ENCODE results near the gene S100A7. TPM values are rescaled to one million over a fixed set of nuclear protein-coding genes. Genes with fewer than 3 reads are reported as not detected.

Gene S100A7
- polyA plus RNA-seq, 1 donor from 2014 or later: not detected

DNA sequence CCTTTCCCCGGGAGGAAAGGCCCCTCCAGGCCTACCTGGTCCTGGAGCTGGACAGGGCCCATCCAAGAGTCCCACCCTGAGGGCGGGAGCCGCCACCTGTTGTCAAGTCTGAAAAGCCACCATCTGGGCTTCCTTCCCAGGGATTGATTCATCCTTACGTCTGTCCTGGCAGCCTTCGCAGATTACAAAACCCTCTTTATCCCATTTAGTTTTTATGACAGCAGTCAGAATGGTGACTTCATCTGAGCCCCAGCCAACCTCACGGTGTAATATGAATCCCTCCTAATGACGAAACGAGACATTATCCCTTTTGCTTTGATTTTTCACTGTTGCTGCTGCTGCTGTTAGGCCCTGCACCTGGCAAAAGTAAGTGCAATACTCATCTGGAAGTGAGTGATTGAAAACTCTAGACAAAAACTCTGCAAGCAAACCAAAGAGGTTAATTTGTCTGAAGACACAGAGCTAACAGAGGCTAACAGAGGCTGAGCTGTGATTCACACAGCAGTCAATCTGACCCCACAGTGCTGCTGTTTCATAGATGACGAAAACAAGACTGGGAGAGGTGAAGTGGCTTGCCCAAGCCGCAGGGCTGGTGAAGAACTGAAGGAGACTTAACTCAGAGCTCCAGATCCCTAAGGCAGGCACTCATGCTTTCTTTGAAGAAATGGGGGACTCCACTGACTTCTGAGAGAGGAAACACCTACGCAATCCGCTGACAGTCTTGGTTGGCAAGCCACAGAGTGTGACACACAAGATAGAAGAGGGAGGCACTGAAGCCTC lies 30.0 kb upstream of the S100A7 start:
- Histone ChIP-seq H3K27me3 (ENCODE audit: insufficient read depth, low read depth, low read length) (no peaks in the 10 kb centered on the region), H3K36me3 (ENCODE audit: insufficient read depth, low read length) (no peaks in the 10 kb centered on the region), H3K9me2 (ENCODE audit: insufficient read depth, low read length) (no peaks in the 10 kb centered on the region), H3F3A (ENCODE audit: insufficient read depth, low read length, poor library complexity, severe bottlenecking) (no peaks in the 10 kb centered on the region), H3K79me2 (replicated peaks; ENCODE audit: insufficient read depth, low read length) (no peaks in the 10 kb centered on the region), H3K9ac (ENCODE audit: low read length) (no peak overlapping the region), H3K9me3 (ENCODE audit: low read length) (no peaks in the 10 kb centered on the region), H3K4me3 (ENCODE audit: low read length) (no peak overlapping the region), H2AFZ (ENCODE audit: low read depth, low read length) (no peak overlapping the region), H3K27ac (ENCODE audit: low read length) (no peak overlapping the region), H4K20me1 (ENCODE audit: insufficient read depth) (no peaks in the 10 kb centered on the region), H3K4me2 (ENCODE audit: low read length) (no peak overlapping the region)
- TF ChIP-seq RAD21 (conservative IDR thresholded peaks at IDR 0.05) (no peak), TAF1 (IDR thresholded peaks at IDR 0.05; ENCODE audit: low read depth) (no peak), EP300 (conservative IDR thresholded peaks at IDR 0.05; ENCODE audit: poor library complexity, severe bottlenecking) (no peak), POLR2AphosphoS5 (IDR thresholded peaks at IDR 0.05) (no peak), SMC3 (conservative IDR thresholded peaks at IDR 0.05; ENCODE audit: poor library complexity) (no peak)
- TF ChIP-seq, protein P1, sequence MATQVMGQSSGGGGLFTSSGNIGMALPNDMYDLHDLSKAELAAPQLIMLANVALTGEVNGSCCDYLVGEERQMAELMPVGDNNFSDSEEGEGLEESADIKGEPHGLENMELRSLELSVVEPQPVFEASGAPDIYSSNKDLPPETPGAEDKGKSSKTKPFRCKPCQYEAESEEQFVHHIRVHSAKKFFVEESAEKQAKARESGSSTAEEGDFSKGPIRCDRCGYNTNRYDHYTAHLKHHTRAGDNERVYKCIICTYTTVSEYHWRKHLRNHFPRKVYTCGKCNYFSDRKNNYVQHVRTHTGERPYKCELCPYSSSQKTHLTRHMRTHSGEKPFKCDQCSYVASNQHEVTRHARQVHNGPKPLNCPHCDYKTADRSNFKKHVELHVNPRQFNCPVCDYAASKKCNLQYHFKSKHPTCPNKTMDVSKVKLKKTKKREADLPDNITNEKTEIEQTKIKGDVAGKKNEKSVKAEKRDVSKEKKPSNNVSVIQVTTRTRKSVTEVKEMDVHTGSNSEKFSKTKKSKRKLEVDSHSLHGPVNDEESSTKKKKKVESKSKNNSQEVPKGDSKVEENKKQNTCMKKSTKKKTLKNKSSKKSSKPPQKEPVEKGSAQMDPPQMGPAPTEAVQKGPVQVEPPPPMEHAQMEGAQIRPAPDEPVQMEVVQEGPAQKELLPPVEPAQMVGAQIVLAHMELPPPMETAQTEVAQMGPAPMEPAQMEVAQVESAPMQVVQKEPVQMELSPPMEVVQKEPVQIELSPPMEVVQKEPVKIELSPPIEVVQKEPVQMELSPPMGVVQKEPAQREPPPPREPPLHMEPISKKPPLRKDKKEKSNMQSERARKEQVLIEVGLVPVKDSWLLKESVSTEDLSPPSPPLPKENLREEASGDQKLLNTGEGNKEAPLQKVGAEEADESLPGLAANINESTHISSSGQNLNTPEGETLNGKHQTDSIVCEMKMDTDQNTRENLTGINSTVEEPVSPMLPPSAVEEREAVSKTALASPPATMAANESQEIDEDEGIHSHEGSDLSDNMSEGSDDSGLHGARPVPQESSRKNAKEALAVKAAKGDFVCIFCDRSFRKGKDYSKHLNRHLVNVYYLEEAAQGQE (IDR thresholded peaks at IDR 0.05; ENCODE audit: borderline replicate concordance): no peak

DNA sequence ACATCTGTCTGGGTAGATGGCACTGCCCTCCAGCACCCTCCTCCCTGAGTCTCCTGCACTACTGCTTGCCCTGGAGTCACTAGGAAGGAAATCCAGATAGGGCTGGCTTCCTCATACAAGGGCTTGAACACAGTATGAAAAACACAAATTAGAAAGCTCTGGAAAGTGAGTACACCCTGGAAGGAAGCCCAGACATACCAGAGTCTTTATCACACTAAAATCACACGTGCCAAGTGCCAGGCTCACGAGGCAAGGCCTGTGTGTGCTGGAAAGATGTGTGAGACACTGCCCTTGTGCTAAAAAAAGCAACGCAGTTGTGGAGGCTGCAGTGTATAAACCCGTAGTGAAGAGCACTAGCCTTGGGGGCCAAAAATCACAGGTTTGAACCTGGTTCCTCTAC lies 28.3 kb upstream of the S100A7 start:
- no peak overlapping the region for H3K27ac ChIP-seq (ENCODE audit: low read length)
- H4K20me1 ChIP-seq (ENCODE audit: insufficient read depth): no peaks in the 10 kb centered on the region
- H3K27me3 ChIP-seq (ENCODE audit: insufficient read depth, low read depth, low read length): no peaks in the 10 kb centered on the region
- no peaks in the 10 kb centered on the region for H3K36me3 ChIP-seq (ENCODE audit: insufficient read depth, low read length)
- H3F3A ChIP-seq (ENCODE audit: insufficient read depth, low read length, poor library complexity, severe bottlenecking): no peaks in the 10 kb centered on the region
- no peaks in the 10 kb centered on the region for H3K9me2 ChIP-seq (ENCODE audit: insufficient read depth, low read length)
- no peak overlapping the region for H2AFZ ChIP-seq (ENCODE audit: low read depth, low read length)
- no peak overlapping the region for H3K9ac ChIP-seq (ENCODE audit: low read length)
- no peak overlapping the region for H3K4me3 ChIP-seq (ENCODE audit: low read length)
- no peaks in the 10 kb centered on the region for H3K79me2 ChIP-seq (replicated peaks; ENCODE audit: insufficient read depth, low read length)
- no peak overlapping the region for H3K4me2 ChIP-seq (ENCODE audit: low read length)
- TF ChIP-seq TAF1 (IDR thresholded peaks at IDR 0.05; ENCODE audit: low read depth) (no peak), MXI1 (conservative IDR thresholded peaks at IDR 0.05; ENCODE audit: poor library complexity, severe bottlenecking) (no peak), POLR2AphosphoS5 (IDR thresholded peaks at IDR 0.05) (no peak), RAD21 (conservative IDR thresholded peaks at IDR 0.05) (no peak), SMC3 (conservative IDR thresholded peaks at IDR 0.05; ENCODE audit: poor library complexity) (no peak), EP300 (conservative IDR thresholded peaks at IDR 0.05; ENCODE audit: poor library complexity, severe bottlenecking) (no peak), EZH2 (IDR thresholded peaks at IDR 0.05; ENCODE audit: borderline replicate concordance, insufficient read depth, low read length, poor library complexity, severe bottlenecking) (no peak)
- TF ChIP-seq, protein P2, sequence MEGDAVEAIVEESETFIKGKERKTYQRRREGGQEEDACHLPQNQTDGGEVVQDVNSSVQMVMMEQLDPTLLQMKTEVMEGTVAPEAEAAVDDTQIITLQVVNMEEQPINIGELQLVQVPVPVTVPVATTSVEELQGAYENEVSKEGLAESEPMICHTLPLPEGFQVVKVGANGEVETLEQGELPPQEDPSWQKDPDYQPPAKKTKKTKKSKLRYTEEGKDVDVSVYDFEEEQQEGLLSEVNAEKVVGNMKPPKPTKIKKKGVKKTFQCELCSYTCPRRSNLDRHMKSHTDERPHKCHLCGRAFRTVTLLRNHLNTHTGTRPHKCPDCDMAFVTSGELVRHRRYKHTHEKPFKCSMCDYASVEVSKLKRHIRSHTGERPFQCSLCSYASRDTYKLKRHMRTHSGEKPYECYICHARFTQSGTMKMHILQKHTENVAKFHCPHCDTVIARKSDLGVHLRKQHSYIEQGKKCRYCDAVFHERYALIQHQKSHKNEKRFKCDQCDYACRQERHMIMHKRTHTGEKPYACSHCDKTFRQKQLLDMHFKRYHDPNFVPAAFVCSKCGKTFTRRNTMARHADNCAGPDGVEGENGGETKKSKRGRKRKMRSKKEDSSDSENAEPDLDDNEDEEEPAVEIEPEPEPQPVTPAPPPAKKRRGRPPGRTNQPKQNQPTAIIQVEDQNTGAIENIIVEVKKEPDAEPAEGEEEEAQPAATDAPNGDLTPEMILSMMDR (IDR thresholded peaks at IDR 0.05; ENCODE audit: poor library complexity, severe bottlenecking): no peak
- TF ChIP-seq, protein P1 (IDR thresholded peaks at IDR 0.05; ENCODE audit: borderline replicate concordance): no peak
- H3K9me3 ChIP-seq (ENCODE audit: low read length): no peaks in the 10 kb centered on the region

Measured in neural cell (in vitro differentiated cells).